ENCODE data around the gene KDELR3. TPM values are rescaled to one million over a fixed set of nuclear protein-coding genes. Genes with fewer than 3 reads are reported as not detected.

KDELR3 gene
- 43.3 and 56.8 TPM in 2 replicates for total RNA-seq

GRCh38 chr22:38467904-38468442, at the start of gene KDELR3:
KDELR3 (plus strand) TSS chr22:38468096; CDS start chr22:38468234, 138 bp downstream.

GRCh38 chr22:38455076-38455529, 12.8 kb upstream of the KDELR3 start, which contains the start of gene KCNJ4:
KCNJ4 (minus strand) TSS chr22:38455199; CDS start chr22:38428132, 27,067 bp downstream.

DNA sequence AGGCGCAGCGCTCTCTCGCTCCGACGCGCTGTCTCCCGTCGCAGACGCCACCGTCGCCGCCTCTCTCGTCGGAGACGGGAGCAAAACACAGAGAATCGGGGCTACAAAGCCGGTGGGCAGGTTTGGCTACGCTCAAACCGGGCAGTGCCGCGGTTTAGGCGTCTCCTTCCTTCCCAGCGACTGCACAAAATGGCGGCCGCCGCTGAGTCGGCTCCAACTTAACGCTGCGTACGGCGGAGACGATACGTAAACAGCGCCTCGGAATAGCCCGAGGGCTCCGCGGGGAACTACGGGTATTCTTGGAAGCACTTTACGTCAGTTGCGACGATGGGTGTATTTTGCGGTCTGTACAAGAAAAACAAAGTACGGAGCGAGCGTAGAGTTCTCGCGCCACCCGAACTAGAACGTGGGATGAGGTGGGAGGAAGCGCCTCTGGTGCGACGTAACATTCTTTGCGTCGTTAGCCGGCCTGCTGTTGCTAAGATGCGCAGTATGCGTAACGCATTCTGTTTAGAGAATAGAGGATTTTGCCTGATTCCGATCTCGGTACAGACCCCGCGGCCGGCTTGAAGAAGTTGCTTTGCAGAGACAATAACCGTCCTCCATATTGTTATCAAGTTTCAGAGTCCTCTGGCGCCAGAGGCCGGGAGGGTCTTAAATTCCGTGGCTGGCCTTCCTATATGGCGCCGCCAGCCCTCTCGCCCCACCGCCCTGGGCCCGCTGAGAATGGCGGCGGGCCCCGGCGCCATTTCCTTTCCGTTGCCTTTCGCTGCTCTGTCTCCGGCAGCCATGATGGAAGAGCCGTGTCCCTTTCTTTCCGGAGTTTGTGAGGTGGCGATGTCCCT, 38.4 kb downstream of the KDELR3 start, which contains the start of gene DDX17:
Gene DDX17 (minus strand): TSS at position 194 of the 845 bp plus-strand sequence.

Other genes with a start within 250 kb of the KDELR3 start
- 53.1 and 65.0 TPM in 2 replicates for gene TMEM184B, start 195.1 kb upstream of the KDELR3 start, total RNA-seq
- 207 and 243 TPM in 2 replicates for gene CSNK1E, start 150.7 kb upstream of the KDELR3 start, total RNA-seq
- gene KCNJ4, start 12.9 kb upstream of the KDELR3 start, total RNA-seq = not detected in 2 replicates
- 383 and 534 TPM in 2 replicates for gene DDX17, start 38.2 kb downstream of the KDELR3 start, total RNA-seq
- gene DMC1, start 102.1 kb downstream of the KDELR3 start, total RNA-seq = 0.33 and 0.96 TPM in 2 replicates
- gene FAM227A, start 188.3 kb downstream of the KDELR3 start, total RNA-seq = 2.1 and 2.3 TPM in 2 replicates
- 16.4 and 18.3 TPM in 2 replicates for gene CBY1, start 188.5 kb downstream of the KDELR3 start, total RNA-seq
- gene TOMM22, start 213.9 kb downstream of the KDELR3 start, total RNA-seq = 82.6 and 106 TPM in 2 replicates
- gene JOSD1, start 232.8 kb downstream of the KDELR3 start, total RNA-seq = 86.2 and 87.9 TPM in 2 replicates
- 32.4 and 39.5 TPM in 2 replicates for gene GTPBP1, start 237.8 kb downstream of the KDELR3 start, total RNA-seq